GM20431 (cell line): ENCODE measurements around the gene C1QTNF1.

ENCODE experiments used
- in situ Hi-C: fragments of 300-500 bp; cut with MseI, MboI; formaldehyde crosslinking; loops from one replicate; pipeline ENCODE4 v1.15.0; 2020; ENCODE audit warnings: low sequenced_read_pairs; ENCODE audit not compliant: unreplicated experiment

Gene C1QTNF1

DNA sequence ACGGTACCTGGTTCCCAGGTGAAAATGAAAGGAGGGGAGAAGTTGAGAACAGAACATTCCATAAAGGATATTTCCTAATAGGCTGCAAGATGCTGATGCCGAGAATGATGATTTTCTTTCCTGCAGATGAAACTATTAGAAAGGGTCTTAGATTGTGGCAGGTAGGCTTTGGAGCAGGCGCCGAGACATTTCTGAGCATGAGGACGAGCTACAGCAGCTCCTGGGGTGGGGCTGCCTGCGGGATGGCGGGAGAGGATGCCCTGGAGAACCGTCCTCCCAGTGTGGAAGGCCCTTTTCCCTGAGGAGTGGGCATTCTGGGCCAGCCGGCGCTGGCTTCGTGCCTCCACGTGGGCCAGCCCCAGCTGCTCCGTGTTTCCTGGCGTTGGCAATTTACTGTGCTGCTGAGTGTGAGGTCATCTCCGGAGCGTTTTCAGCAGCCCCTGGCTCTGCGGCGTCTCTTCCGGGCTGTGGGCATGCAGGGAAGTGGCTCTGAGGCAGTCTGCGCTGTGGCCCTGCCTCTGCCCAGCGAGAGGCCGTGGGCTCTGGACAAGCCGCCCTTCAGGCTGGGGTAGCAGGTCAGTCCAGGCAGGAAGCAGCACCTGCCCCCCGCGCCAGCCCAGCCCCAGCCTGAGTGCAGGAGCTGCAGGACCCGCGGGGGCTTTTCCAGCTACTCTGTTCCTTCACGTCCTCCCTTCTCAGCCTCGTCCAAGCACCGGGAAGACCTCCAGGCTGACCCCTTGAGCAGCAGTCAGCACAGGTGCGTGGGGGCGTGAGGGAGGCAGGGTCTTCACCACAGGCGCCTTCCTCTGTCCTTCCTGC is 62.8 kb downstream of the C1QTNF1 start:
- in situ Hi-C loops = no loop called here

DNA sequence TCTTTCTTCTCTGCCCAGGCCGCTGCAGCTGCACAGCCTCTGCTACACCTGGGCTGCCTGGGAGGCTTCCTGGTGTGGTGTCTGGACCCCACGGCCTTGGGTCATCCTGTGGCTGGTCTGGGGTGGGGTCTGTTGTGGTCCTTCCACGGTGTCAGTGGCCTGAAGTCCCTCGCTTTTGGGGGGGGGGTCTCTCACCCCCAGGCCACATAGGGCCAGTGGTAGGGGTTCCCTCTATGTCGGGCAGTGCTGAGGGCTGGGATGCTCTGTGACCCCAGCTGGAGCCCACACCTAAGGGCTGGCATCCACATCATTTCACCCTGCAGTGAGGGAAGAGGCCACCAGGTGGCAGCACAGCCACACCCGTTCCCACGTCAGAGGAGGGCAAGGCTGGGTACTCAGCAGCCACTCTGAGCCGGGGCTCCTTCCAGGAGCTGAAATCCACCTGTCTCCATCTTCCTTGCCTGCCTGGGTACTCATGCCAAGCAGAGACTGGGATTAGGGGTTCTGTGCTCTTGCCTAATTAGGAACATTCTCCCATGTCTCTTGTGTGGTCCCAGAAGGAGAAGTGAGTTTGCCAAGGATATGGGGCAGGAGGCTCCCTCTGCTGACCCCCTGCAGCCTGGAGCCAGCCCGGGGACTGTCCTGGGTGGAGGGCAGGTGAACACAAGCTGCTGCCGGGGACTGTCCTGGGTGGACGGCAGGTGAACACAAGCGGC is 63.6 kb downstream of the C1QTNF1 start:
- in situ Hi-C loops = no loop called here

DNA sequence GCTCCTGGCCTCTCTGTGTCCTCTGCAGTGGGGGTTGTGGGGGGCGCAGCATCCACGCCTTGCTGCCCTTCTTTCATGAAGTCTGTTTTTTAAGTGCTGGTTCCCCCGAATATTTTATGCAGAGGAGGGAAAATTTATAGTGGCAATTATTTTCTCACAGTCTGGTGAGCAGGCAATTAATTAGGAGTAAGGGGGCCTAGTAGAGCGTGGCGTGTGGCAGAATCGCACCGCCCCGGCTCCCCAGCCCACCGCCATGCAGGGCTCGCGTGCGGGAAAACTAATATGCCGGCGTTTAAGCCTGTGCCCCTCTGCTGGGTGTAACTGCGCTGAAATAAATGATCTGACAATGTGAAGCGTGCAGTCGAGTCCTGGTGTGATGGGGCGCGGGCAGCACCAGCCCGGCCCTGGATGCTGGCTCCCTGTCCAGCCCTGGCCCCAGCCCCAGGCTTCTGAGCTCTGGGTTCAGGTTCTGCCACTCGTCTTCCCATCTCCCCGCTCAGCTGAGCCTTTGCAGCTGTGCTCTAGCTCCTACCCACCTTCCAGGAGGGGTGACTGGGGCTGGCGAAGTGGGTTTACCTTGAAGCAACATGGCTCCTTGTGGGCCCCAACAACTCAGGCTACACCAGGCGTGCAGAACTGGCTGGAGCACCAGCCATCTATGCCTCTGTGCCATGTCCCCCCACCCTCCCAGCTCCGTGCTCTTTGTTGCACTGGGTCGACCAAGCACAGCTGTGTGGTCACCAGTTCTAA is 64.5 kb downstream of the C1QTNF1 start:
- in situ Hi-C loops = no loop called here

DNA sequence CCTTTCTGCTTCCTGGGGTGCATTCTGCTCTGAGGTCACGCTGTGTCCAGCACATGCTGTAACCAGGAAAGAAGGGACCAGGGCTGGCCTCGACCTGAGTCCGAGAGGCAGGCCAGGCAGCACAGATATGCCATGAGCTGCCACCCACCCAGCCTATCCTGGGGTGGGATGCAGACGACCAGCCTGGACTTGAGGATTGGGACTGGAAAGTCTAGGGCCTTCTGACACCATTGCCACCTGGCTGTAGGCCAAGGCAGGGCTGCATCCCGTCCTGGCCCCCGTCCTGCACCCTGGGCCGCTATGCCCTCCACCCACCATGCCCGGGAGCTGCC is 65.0 kb downstream of the C1QTNF1 start:
- in situ Hi-C loops = no loop called here

DNA sequence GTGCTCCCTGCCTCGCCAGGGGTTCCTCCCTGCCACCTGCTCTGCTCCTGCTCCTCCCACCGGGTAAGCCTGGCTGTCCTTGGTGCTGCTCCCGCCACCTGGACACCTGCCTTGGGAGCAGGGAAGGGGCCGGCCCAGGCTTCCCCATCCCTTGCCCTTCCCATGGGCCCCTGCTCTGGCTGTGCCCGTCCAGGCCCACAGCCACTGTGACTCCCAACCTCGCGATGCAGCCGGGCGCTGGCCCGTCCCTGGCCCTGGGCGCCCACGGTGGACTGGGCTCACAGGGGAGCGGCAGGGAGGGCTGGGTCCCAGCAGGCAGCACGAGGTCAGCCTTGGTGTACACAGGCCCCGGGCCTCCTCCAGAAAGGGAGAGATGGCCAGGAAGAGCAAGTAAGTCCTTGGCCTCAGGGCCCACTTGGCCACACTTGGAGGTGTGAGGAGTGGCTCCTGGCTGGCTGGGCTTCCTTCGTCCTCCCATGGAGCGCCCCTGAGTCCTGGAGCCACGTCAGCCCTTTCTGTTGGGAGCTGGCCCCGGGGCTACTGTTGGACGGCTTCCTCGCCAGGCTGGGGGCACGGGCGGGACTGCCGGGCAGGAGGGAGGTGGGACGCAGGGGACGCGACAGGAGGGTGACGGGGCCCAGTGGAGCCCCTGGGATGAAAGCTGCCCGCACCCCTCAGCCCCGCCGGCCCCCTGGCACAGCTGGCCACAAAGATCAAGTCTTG is 65.9 kb downstream of the C1QTNF1 start:
- in situ Hi-C loops = no loop called here

DNA sequence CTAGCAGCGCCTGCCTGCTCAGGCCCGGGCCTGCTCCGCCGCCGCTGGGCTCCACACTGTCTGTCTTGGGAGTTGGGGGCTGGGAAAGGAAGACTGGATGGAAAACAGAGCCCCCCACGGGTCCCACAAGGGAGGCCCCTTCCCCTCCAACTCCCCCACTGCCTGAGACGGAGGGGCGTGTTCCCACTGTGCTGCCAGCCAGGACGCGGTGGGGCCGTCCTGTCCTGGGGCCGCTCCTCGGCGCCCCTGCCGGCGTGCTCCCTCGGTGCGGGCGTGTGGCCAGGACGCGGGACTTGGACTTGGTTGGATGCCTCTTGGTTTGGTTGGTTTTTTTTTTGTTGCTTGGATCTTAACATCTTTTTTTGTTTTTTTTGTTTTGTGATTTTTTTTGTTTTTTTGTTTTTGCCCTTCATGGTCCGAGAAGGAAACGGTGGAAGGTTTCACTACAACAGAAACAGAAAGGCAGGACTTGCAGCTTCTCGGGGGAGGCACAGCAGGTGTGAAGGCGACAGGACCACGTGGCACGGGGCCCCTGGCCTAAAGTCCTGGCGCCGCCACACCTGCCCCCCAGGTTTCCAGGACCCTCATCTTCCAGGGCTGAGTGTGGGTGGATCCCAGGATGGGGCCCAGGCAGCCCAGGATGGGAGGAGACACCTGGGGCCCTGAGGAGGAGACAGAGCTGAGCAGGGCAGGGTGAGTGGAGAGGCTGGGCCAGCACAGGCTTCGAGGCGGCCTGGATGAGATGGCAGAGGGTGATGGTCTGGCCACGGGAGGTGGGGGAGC is 66.7 kb downstream of the C1QTNF1 start:
- in situ Hi-C loops = no loop called here

DNA sequence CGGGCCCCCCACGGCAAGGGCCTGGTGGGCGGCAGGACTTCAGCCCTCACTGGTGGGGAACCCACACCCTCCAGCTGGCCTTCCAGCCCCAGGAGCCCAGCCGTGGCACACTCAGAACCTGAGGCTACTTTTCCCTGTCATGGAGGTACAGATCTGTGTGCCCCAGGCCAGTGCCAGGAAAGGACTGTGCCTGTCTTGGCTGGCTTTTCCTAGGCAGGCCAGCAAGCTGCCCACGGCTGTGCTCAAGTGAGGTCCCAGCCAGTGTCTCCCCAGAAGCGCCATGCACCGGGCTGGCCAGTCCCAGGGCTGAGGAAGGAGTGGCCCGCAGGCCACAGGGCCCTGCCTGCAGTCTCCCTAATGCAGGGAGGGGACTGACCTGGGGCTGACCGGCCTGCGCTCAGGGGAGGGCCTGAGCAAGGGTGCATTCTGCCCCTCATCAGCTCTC is 67.3 kb downstream of the C1QTNF1 start:
- in situ Hi-C loops = no loop called here

DNA sequence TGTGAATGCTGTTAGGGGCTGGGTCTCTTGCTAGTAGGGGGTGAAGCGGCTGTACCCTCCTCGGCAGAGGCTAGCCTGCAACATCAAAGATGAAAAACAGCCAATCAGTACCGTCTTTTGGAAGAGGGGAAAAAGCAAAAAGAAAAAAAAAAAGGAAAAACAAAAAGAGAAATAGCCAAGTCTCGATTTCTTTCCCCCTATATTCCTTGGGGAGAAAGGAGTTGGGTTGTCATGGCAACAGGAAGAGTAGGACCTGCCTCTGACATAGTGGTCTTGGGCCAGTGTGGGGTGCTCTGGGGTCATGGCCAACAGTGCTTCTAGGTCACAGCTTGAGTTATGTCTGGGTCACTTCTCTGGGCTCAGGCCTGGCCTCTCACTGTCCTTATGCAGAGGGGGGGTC is 68.6 kb downstream of the C1QTNF1 start:
- in situ Hi-C loops = no loop called here

DNA sequence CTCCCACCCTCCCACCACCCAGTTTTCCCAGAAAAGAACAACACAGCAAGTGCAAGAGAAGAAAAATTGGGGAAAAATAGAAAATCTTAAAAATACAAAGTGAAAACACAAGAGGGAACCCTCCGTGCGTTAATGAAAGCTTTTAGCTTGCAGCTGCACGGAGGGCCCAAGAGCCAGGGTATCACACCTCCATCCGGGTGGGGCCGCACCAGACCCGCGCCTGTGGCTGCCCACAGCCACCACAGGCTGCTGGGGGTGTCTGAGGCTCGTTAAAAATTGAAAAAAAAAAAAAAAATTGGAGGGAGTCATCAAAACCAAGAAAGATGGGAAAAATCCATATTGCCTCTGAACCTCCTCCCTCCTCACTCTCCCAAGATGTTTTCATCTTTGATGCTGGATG is 69.3 kb downstream of the C1QTNF1 start:
- in situ Hi-C loops = no loop called here

DNA sequence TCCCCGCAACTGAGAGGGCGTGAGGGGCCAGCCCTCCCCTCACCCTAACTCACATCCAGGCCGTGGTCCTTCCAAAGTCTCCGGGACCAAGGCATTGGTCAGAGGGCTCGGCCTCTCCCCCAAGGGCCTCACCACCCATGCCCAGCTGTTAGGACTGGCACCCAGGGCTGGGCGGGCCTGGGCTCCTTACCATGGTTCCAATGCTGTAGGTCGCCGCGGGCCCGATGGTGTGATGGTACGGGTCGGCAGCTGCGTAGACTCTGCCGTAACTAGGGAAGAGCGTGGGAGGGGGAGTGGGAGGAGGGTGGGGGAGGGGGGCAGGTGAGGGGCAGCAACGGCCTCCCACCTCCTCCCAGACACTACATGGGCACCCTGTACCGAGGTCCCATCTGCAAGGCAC is 70.3 kb downstream of the C1QTNF1 start:
- in situ Hi-C loops = no loop called here

DNA sequence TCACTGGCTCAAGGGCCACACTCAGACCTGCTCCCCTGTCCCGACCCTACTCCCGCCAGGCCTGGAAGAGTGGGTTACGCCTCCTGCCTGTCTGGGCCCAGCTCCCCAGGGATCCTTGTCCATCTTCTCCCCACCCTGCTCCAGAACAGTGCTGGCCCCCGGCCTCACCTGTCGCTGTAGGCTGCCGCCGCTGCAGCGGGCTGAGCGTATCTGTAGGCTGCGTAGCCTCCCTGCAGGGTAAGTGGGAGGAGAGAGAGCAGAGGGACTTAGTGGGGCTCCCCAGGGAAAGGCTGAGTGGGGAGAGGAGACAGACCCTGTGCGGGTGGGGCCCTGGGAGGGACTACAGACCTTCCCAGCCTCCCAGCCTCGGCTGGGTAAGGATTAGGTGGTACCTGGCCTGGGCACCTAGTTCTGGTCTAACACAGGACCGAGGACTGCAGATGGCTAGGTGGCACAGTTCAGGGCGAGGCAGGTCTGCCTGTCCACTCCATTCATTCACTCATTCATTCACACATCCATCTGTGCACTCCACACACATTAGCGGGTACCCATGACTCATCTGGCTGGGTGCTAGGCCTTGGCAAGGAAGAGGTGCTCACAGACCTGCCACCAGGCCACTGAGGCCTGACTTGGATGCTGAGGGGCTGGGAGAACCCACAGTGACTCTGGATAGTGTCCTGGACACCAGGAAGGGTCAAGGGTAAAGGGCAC is 71.5 kb downstream of the C1QTNF1 start:
- in situ Hi-C loops = no loop called here

DNA sequence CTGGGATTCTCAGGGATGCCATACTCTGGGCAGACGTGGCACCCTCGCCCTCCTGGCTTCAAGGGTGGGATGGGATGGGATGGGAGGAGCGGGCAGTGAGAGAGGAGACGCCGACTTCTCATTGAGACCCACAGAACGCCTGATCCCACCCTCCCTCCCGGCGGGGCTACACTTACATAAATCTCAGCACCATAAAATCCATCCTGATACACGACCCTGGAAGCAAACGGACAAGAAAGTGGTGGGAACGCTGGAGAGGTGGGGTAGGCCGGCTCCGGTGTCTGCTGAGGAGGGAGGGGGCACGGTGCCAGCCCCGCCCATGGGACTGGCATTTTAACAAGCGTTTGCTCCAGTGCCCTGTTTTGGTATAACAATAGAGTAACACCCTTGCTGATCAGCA is 72.5 kb downstream of the C1QTNF1 start:
- in situ Hi-C loops = no loop called here

DNA sequence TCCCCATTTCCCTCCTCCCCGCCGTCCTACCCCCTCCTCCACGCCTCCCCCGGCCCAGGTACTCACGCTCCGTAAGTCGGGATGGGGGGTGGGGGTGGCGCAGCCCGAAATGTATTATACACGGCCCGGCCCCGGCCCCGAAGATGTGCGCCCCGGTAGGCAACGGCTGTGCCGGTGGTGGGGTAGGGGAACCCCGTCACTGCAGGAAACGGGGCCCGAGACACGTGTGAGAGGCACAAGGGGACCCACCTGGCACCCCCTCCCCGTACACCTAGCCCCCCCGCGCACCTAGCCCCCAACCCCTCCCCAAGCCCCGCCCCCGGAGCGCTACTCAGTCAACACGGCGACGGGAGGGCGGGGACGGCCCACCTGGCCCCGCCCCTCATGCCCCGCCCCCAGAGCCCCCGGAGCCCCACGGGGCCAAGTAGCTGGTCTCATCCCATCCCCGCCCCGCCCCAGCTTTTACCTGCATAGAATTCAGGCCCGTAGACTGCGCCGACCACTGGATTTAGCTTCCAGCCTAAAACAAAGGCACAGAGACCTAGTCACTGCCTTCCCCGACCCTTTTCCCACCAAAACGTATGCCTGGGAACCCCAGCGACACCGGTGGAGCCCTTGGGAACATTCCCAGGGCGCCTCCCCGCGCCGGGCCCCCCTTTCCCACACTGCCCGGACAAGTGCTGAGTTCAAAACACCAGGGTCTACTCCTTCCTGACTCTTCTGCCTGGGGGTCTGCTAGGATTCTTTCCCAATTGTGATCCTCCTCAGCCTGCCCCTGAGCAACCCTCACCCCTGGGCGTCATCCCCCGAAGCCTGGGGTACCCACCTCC is 73.5 kb downstream of the C1QTNF1 start:
- in situ Hi-C loops = no loop called here

DNA sequence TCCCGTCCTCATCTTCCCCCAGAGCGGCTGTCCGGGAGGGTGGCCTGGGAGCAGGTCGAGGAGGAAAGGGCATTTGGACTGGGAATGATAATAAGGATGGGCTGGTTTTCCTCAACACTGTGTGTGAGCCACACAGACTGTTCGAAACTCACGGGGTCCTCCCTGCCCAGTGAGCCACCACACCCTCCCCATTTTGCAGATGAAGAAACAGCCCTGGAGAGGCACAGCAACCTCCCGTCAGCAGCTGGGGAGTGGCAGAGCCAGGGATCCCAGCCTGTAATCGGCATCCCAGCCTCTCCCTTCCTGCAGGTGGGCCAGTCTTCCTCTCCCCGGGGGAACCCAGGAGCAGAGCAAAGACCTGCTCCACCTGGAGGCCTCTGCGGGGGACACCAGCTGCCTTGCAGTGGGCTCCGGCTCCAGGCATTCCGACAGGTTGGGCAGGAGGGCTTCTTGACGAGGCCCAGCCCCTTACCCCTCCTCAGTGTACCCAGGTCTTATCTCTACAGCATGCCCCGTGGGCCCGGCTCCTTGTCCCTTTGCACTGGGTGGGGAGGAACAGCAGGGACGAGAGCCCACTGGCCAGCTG is 74.4 kb downstream of the C1QTNF1 start:
- in situ Hi-C loops = no loop called here
